GM12872 (cell line): ENCODE results near the gene CENPK.

Experiments
- CTCF ChIP-seq: IDR thresholded peaks from 3 replicates; pipeline ENCODE4 v1.5.1; 2011; ENCODE audit warnings: low read depth, mild to moderate bottlenecking, low read length, moderate library complexity; ENCODE audit not compliant: insufficient read depth

The CENPK gene

GRCh38 chr5:65539827-65540226, 23.1 kb downstream of the CENPK start:
- TF ChIP-seq CTCF: no peak

- no peak for TF ChIP-seq CTCF
Measured at GRCh38 chr5:65535529-65535987, 27.4 kb downstream of the CENPK start.

GRCh38 chr5:65530904-65531303, 32.1 kb downstream of the CENPK start:
- TF ChIP-seq CTCF: no peak

- no peak for TF ChIP-seq CTCF
Measured at GRCh38 chr5:65525726-65526125, 37.2 kb downstream of the CENPK start.

- TF ChIP-seq CTCF: no peak
Measured at GRCh38 chr5:65512170-65512937, 50.6 kb downstream of the CENPK start.

GRCh38 chr5:65508978-65509377, 54.0 kb downstream of the CENPK start:
- no peak for TF ChIP-seq CTCF

- TF ChIP-seq CTCF: no peak
Measured at GRCh38 chr5:65506961-65507360, 56.0 kb downstream of the CENPK start.

GRCh38 chr5:65489119-65489518, 73.8 kb downstream of the CENPK start:
- no peak for TF ChIP-seq CTCF
